Neutrophil (primary cell): ENCODE data around the gene ARL5A.

Experiments used
- H3K27ac ChIP-seq: fragments of 200-600 bp; sonication (generic); 2 replicates; pipeline ENCODE4 v1.5.1; 2016; ENCODE audit warnings: mild to moderate bottlenecking, moderate library complexity
- H3K27me3 ChIP-seq: fragments of 200-600 bp; sonication (generic); 2 replicates; pipeline ENCODE4 v1.6.0; 2016; ENCODE audit warnings: mild to moderate bottlenecking
- H3K36me3 ChIP-seq: fragments of 200-600 bp; sonication (generic); 2 replicates; pipeline ENCODE4 v1.5.1; 2017
- H3K4me1 ChIP-seq, 2 experiments: fragments of 200-600 bp in 1 of 2; sonication (generic) in 1 of 2; 1 replicate in 1 of 2; 2 replicates in 1 of 2; pipeline versions ENCODE4 v1.5.1 to v1.6.1; 2013 to 2016; ENCODE audit warnings: low read depth in 1 of 2, low read length in 1 of 2, mild to moderate bottlenecking in 1 of 2, moderate library complexity in 1 of 2; ENCODE audit not compliant: control insufficient read depth in 1 of 2, insufficient read depth in 1 of 2
- H3K4me3 ChIP-seq, 2 experiments: fragments of 200-600 bp in 1 of 2; sonication (generic) in 1 of 2; 1 replicate in 1 of 2; 2 replicates in 1 of 2; pipeline ENCODE4 v1.5.1; 2013 to 2016; ENCODE audit warnings: low read depth in 1 of 2, low read length in 1 of 2, mild to moderate bottlenecking in 1 of 2, moderate library complexity in 1 of 2
- H3K9me3 ChIP-seq: fragments of 200-600 bp; sonication (generic); 2 replicates; pipeline ENCODE4 v1.5.1; 2016
- TF ChIP-seq, protein P1 (sequence below): fragments of 200-600 bp; sonication (generic); IDR thresholded peaks from 2 replicates; pipeline ENCODE4 v1.5.1; 2016; ENCODE audit warnings: antibody characterized with exemption

ARL5A gene

GRCh38 chr2:151826737-151827157 lies 1.5 kb downstream of the ARL5A start:
- Histone ChIP-seq H3K27ac (peak overlapping the region; percentile 76), H3K4me1 (peaks cover 21 to 22% of the 10 kb centered on the region in 2 experiments)
- TF ChIP-seq, protein P1, sequence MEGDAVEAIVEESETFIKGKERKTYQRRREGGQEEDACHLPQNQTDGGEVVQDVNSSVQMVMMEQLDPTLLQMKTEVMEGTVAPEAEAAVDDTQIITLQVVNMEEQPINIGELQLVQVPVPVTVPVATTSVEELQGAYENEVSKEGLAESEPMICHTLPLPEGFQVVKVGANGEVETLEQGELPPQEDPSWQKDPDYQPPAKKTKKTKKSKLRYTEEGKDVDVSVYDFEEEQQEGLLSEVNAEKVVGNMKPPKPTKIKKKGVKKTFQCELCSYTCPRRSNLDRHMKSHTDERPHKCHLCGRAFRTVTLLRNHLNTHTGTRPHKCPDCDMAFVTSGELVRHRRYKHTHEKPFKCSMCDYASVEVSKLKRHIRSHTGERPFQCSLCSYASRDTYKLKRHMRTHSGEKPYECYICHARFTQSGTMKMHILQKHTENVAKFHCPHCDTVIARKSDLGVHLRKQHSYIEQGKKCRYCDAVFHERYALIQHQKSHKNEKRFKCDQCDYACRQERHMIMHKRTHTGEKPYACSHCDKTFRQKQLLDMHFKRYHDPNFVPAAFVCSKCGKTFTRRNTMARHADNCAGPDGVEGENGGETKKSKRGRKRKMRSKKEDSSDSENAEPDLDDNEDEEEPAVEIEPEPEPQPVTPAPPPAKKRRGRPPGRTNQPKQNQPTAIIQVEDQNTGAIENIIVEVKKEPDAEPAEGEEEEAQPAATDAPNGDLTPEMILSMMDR = no peak

DNA sequence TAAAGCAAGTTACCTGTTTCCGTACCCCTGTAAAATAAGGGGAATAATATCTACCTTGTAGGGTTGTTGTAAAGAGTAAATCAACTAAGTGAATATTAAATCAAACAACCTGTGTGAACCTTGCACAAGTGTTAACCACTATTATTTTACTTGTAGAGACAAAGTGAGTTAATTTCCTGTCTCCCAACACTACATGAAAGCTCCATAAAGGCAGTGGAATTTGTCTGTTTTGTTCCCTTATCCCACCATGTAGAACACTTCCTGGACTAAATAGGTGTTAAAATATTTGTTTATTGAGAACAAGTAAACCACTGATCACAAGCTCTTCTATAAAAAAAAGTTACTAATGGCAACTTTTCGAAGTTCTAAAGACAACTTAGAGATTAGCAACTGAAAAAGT lies 3.3 kb downstream of the ARL5A start:
- TF ChIP-seq, protein P1 = no peak
- H3K4me3 ChIP-seq = no peak overlapping the region
- H3K27ac ChIP-seq = no peak overlapping the region
- no peaks in the 10 kb centered on the region for H3K36me3 ChIP-seq
- H3K27me3 ChIP-seq = no peaks in the 10 kb centered on the region
- H3K4me1 ChIP-seq = peaks cover 21 to 22% of the 10 kb centered on the region in 2 experiments
- no peaks in the 10 kb centered on the region for H3K9me3 ChIP-seq

More at GRCh38 chr2:151826737-151827157, 1.5 kb downstream of the ARL5A start:
- H3K36me3 ChIP-seq = no peaks in the 10 kb centered on the region
- H3K27me3 ChIP-seq = no peaks in the 10 kb centered on the region
- peak overlapping the region; percentile 86 to 92 for H3K4me3 ChIP-seq
- no peaks in the 10 kb centered on the region for H3K9me3 ChIP-seq

GRCh38 chr2:151823651-151824050 lies 4.6 kb downstream of the ARL5A start:
- TF ChIP-seq, protein P1 = no peak
- Histone ChIP-seq H3K4me1 (peaks cover 17% of the 10 kb centered on the region in 2 experiments), H3K36me3 (no peaks in the 10 kb centered on the region), H3K27me3 (no peaks in the 10 kb centered on the region), H3K4me3 (no peak overlapping the region), H3K27ac (no peak overlapping the region), H3K9me3 (no peaks in the 10 kb centered on the region)

DNA sequence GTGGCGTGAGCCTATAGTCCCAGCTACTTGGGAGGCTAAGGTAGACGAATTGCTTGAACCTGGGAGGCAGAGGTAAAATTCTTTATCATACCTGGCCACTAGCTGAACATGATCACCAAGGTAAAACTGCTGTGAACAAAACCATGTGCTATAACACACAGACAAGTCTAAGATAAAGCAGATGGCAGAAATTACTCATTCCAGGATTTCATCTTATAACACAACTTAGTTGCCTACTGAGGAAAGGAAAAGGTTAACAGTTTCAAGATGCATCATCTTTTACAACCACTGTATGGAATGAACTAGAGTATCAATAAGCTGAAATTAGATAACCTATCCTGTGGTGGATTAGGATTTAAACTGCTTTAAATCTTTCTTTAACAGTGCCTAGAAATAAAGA lies 8.3 kb downstream of the ARL5A start:
- peaks cover 6% of the 10 kb centered on the region for H3K36me3 ChIP-seq
- TF ChIP-seq, protein P1 = no peak
- no peaks in the 10 kb centered on the region for H3K4me1 ChIP-seq
- no peak overlapping the region for H3K4me3 ChIP-seq
- no peaks in the 10 kb centered on the region for H3K9me3 ChIP-seq
- no peak overlapping the region for H3K27ac ChIP-seq
- H3K27me3 ChIP-seq = no peaks in the 10 kb centered on the region

- TF ChIP-seq, protein P1 = no peak
- peaks cover 19% of the 10 kb centered on the region for H3K36me3 ChIP-seq
Measured at GRCh38 chr2:151817929-151818328, 10.3 kb downstream of the ARL5A start.

GRCh38 chr2:151816843-151817242 lies 11.4 kb downstream of the ARL5A start:
- Histone ChIP-seq H3K27me3 (no peaks in the 10 kb centered on the region), H3K36me3 (peaks cover 29% of the 10 kb centered on the region), H3K4me3 (no peak overlapping the region), H3K27ac (no peak overlapping the region), H3K4me1 (no peaks in the 10 kb centered on the region), H3K9me3 (no peaks in the 10 kb centered on the region)
- TF ChIP-seq, protein P1 = no peak

More at GRCh38 chr2:151817929-151818328, 10.3 kb downstream of the ARL5A start:
- H3K4me3 ChIP-seq = no peak overlapping the region
- H3K27ac ChIP-seq = no peak overlapping the region
- no peaks in the 10 kb centered on the region for H3K27me3 ChIP-seq
- no peaks in the 10 kb centered on the region for H3K9me3 ChIP-seq
- no peaks in the 10 kb centered on the region for H3K4me1 ChIP-seq
